Activated naive CD8-positive, alpha-beta T cell treated with anti-CD3 and anti-CD28 coated beads, Interleukin-2, amount 10 ng/mL, durations not matched to agents 7 days and 5 days (primary cell): Measurements from ENCODE around the gene COL20A1. TPM values are rescaled to one million over a fixed set of nuclear protein-coding genes. Genes with fewer than 3 reads are reported as not detected.

Source experiments
- ATAC-seq: fragments of 150-1000 bp; cut with Tn5 transposase; one replicate; pipeline ENCODE4 v1.10.0; 2021; ENCODE audit warnings: low read depth, moderate library complexity
- POLR2A ChIA-PET: fragments of 350-600 bp; sonication (Branson Sonifier 250); formaldehyde crosslinking; loops from one replicate; lab custom pipeline; 2021; ENCODE audit warnings: antibody characterized with exemption; lab: Charles Lee
- DNase-seq: peaks from one replicate; pipeline ENCODE4 v3.0.0; 2021
- H3K27ac Mint-ChIP-seq: one replicate; pipeline ENCODE4 v1.8.0; 2022; ENCODE audit warnings: mild to moderate bottlenecking, mixed read lengths
- H3K27me3 Mint-ChIP-seq: one replicate; pipeline ENCODE4 v1.8.0; 2022; ENCODE audit warnings: mild to moderate bottlenecking, moderate library complexity, mixed read lengths
- H3K36me3 Mint-ChIP-seq: one replicate; pipeline ENCODE4 v1.8.0; 2021; ENCODE audit warnings: mild to moderate bottlenecking, mixed read lengths
- H3K4me1 Mint-ChIP-seq: one replicate; pipeline ENCODE4 v1.8.0; 2021; ENCODE audit warnings: mixed read lengths
- H3K4me3 Mint-ChIP-seq: one replicate; pipeline ENCODE4 v1.8.0; 2022; ENCODE audit warnings: mild to moderate bottlenecking, moderate library complexity, mixed read lengths
- H3K9me3 Mint-ChIP-seq: one replicate; pipeline ENCODE4 v1.8.0; 2021; ENCODE audit warnings: mixed read lengths
- total RNA-seq, 2 experiments: library from RNA; stranded (reverse); gene quantifications; one replicate each; pipeline ENCODE4 v1.2.3, GENCODE V29; 2021

COL20A1 gene
- total RNA-seq, 2 experiments from 2014 or later = 0.26 TPM; not detected in 1

- ATAC-seq = no peak
- H3K27ac Mint-ChIP-seq = no peak overlapping the region
- no peak overlapping the region for H3K4me3 Mint-ChIP-seq
- H3K9me3 Mint-ChIP-seq = no peaks in the 10 kb centered on the region
- POLR2A ChIA-PET = no interaction called here
- no peaks in the 10 kb centered on the region for H3K36me3 Mint-ChIP-seq
- peaks cover 5% of the 10 kb centered on the region for H3K4me1 Mint-ChIP-seq
- H3K27me3 Mint-ChIP-seq = peaks cover 6% of the 10 kb centered on the region
- no peak for DNase-seq
Measured at GRCh38 chr20:63265891-63266515, 27.0 kb upstream of the COL20A1 start.

- H3K27ac Mint-ChIP-seq = no peak overlapping the region
- ATAC-seq (no peak), DNase-seq (no peak)
- peaks cover 6% of the 10 kb centered on the region for H3K27me3 Mint-ChIP-seq
- H3K36me3 Mint-ChIP-seq = no peaks in the 10 kb centered on the region
- H3K4me3 Mint-ChIP-seq = no peak overlapping the region
- POLR2A ChIA-PET = no interaction called here
- no peaks in the 10 kb centered on the region for H3K9me3 Mint-ChIP-seq
- peaks cover 4% of the 10 kb centered on the region for H3K4me1 Mint-ChIP-seq
Measured at GRCh38 chr20:63267691-63268090, 25.3 kb upstream of the COL20A1 start.

- no peak overlapping the region for H3K4me3 Mint-ChIP-seq
- DNase-seq (no peak), ATAC-seq (no peak)
- H3K4me1 Mint-ChIP-seq = peaks cover 4% of the 10 kb centered on the region
- no peaks in the 10 kb centered on the region for H3K36me3 Mint-ChIP-seq
- peaks cover 2% of the 10 kb centered on the region for H3K27me3 Mint-ChIP-seq
- H3K9me3 Mint-ChIP-seq = no peaks in the 10 kb centered on the region
- no peak overlapping the region for H3K27ac Mint-ChIP-seq
- POLR2A ChIA-PET = no interaction called here
Measured at GRCh38 chr20:63268256-63268655, 24.7 kb upstream of the COL20A1 start.

GRCh38 chr20:63268671-63269439 lies 24.1 kb upstream of the COL20A1 start:
- H3K27me3 Mint-ChIP-seq = peaks cover 2% of the 10 kb centered on the region
- no peak overlapping the region for H3K27ac Mint-ChIP-seq
- no peak overlapping the region for H3K4me3 Mint-ChIP-seq
- no peak for DNase-seq
- POLR2A ChIA-PET = no interaction called here
- no peaks in the 10 kb centered on the region for H3K36me3 Mint-ChIP-seq
- H3K4me1 Mint-ChIP-seq = peaks cover 8% of the 10 kb centered on the region
- ATAC-seq = no peak
- no peaks in the 10 kb centered on the region for H3K9me3 Mint-ChIP-seq

GRCh38 chr20:63269724-63270123 lies 23.3 kb upstream of the COL20A1 start:
- DNase-seq = no peak
- POLR2A ChIA-PET = no interaction called here
- H3K27me3 Mint-ChIP-seq = peaks cover 2% of the 10 kb centered on the region

GRCh38 chr20:63270606-63271325 lies 22.2 kb upstream of the COL20A1 start:
- Mint-ChIP-seq H3K36me3 (no peaks in the 10 kb centered on the region), H3K27me3 (peaks cover 2% of the 10 kb centered on the region), H3K9me3 (no peaks in the 10 kb centered on the region), H3K4me3 (no peak overlapping the region), H3K27ac (no peak overlapping the region), H3K4me1 (peaks cover 14% of the 10 kb centered on the region)
- ATAC-seq = no peak
- DNase-seq = no peak
- POLR2A ChIA-PET = no interaction called here

More at GRCh38 chr20:63269724-63270123, 23.3 kb upstream of the COL20A1 start:
- ATAC-seq = no peak
- H3K27ac Mint-ChIP-seq = no peak overlapping the region
- peaks cover 12% of the 10 kb centered on the region for H3K4me1 Mint-ChIP-seq
- no peak overlapping the region for H3K4me3 Mint-ChIP-seq
- H3K9me3 Mint-ChIP-seq = no peaks in the 10 kb centered on the region
- H3K36me3 Mint-ChIP-seq = no peaks in the 10 kb centered on the region

GRCh38 chr20:63272105-63273058 lies 20.6 kb upstream of the COL20A1 start, which contains the start of gene ARFGAP1:
ARFGAP1 (plus strand) TSS chr20:63272813; CDS start chr20:63275581, 2,768 bp downstream.
- H3K4me3 Mint-ChIP-seq = peak within 1 kb of the TSS; percentile 88
- H3K4me1 Mint-ChIP-seq = peaks cover 14% of the 10 kb centered on the region
- H3K36me3 Mint-ChIP-seq = no peaks in the 10 kb centered on the region
- H3K27ac Mint-ChIP-seq = peak within 1 kb of the TSS; percentile 79
- ATAC-seq = peak; percentile 97
- DNase-seq = peak; percentile 91
- POLR2A ChIA-PET = interaction anchor here (0.6 to 1.6 kb wide), 5 partner anchors 12 to 478 kb away, joined by 3 to 4 read pairs (median 3); partner anchors contain the start of gene HELZ2
- peaks cover 2% of the 10 kb centered on the region for H3K27me3 Mint-ChIP-seq
- H3K9me3 Mint-ChIP-seq = no peaks in the 10 kb centered on the region

GRCh38 chr20:63273059-63273579 lies 19.9 kb upstream of the COL20A1 start:
- POLR2A ChIA-PET = interaction anchor here (0.6 to 1.6 kb wide), 5 partner anchors 11 to 479 kb away, joined by 3 to 4 read pairs (median 3); partner anchors contain the start of gene HELZ2
- ATAC-seq = no peak

GRCh38 chr20:63273635-63274380 lies 19.2 kb upstream of the COL20A1 start:
- no peak for DNase-seq
- POLR2A ChIA-PET = interaction anchor here (1.0 to 1.6 kb wide), 3 partner anchors 10 to 480 kb away, joined by 3 to 4 read pairs (median 3); no protein-coding TSS in a partner anchor
- H3K27me3 Mint-ChIP-seq = no peaks in the 10 kb centered on the region
- H3K4me1 Mint-ChIP-seq = peaks cover 14% of the 10 kb centered on the region
- no peak for ATAC-seq
- H3K9me3 Mint-ChIP-seq = no peaks in the 10 kb centered on the region
- H3K27ac Mint-ChIP-seq = peak overlapping the region; percentile 79
- peak overlapping the region; percentile 88 for H3K4me3 Mint-ChIP-seq
- no peaks in the 10 kb centered on the region for H3K36me3 Mint-ChIP-seq

More at GRCh38 chr20:63273059-63273579, 19.9 kb upstream of the COL20A1 start:
- Mint-ChIP-seq H3K9me3 (no peaks in the 10 kb centered on the region), H3K27me3 (no peaks in the 10 kb centered on the region), H3K27ac (peak overlapping the region; percentile 79), H3K4me3 (peak overlapping the region; percentile 88), H3K4me1 (peaks cover 14% of the 10 kb centered on the region), H3K36me3 (no peaks in the 10 kb centered on the region)
- no peak for DNase-seq

- POLR2A ChIA-PET = interaction anchor here (1.0 kb wide), 2 partner anchors 10 to 76 kb away, joined by 3 read pairs; no protein-coding TSS in a partner anchor
- ATAC-seq (no peak), DNase-seq (no peak)
- no peaks in the 10 kb centered on the region for H3K36me3 Mint-ChIP-seq
- no peaks in the 10 kb centered on the region for H3K9me3 Mint-ChIP-seq
- peaks cover 14% of the 10 kb centered on the region for H3K4me1 Mint-ChIP-seq
- H3K27ac Mint-ChIP-seq = no peak overlapping the region
- peak overlapping the region; percentile 35 for H3K4me3 Mint-ChIP-seq
- no peaks in the 10 kb centered on the region for H3K27me3 Mint-ChIP-seq
Measured at GRCh38 chr20:63274381-63275228, 18.4 kb upstream of the COL20A1 start.

GRCh38 chr20:63275825-63276224 lies 17.2 kb upstream of the COL20A1 start:
- Mint-ChIP-seq H3K4me1 (peaks cover 14% of the 10 kb centered on the region), H3K9me3 (no peaks in the 10 kb centered on the region)
- no peak for ATAC-seq

More at GRCh38 chr20:63275825-63276224, 17.2 kb upstream of the COL20A1 start:
- Mint-ChIP-seq H3K4me3 (no peak overlapping the region), H3K36me3 (no peaks in the 10 kb centered on the region), H3K27ac (no peak overlapping the region), H3K27me3 (no peaks in the 10 kb centered on the region)
- POLR2A ChIA-PET = interaction anchor here (1.0 kb wide), 1 partner anchor 9 kb away, joined by 3 read pairs; no protein-coding TSS in a partner anchor
- DNase-seq = no peak
